ENCODE measurements around the gene LMNA.

GRCh38 chr1:156113282-156113950, 1.1 kb upstream of the LMNA start:
- no peak for TF ChIP-seq POLR2A (IDR thresholded peaks at IDR 0.05)
- TF ChIP-seq, protein P1, sequence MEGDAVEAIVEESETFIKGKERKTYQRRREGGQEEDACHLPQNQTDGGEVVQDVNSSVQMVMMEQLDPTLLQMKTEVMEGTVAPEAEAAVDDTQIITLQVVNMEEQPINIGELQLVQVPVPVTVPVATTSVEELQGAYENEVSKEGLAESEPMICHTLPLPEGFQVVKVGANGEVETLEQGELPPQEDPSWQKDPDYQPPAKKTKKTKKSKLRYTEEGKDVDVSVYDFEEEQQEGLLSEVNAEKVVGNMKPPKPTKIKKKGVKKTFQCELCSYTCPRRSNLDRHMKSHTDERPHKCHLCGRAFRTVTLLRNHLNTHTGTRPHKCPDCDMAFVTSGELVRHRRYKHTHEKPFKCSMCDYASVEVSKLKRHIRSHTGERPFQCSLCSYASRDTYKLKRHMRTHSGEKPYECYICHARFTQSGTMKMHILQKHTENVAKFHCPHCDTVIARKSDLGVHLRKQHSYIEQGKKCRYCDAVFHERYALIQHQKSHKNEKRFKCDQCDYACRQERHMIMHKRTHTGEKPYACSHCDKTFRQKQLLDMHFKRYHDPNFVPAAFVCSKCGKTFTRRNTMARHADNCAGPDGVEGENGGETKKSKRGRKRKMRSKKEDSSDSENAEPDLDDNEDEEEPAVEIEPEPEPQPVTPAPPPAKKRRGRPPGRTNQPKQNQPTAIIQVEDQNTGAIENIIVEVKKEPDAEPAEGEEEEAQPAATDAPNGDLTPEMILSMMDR (IDR thresholded peaks at IDR 0.05): no peak

All from Peyer's patch (tissue), 4 donors.